ENCODE data around the gene HIVEP3. TPM values are rescaled to one million over a fixed set of nuclear protein-coding genes. Genes with fewer than 3 reads are reported as not detected.

Gene HIVEP3
- polyA plus RNA-seq, 1 of the 3 experiments (the other 2 are of a cell fraction), result 6.4 TPM

GRCh38 chr1:41519667-41520066 lies 399.1 kb downstream of the HIVEP3 start:
- Histone ChIP-seq H2AFZ (ENCODE audit: low read depth) (no peak overlapping the region), H4K20me1 (ENCODE audit: insufficient read depth) (no peaks in the 10 kb centered on the region), H3K9me3 (no peaks in the 10 kb centered on the region), H3K27me3 (ENCODE audit: insufficient read depth) (no peaks in the 10 kb centered on the region), H3F3A (replicated peaks; ENCODE audit: insufficient read depth) (no peaks in the 10 kb centered on the region), H3K4me1 (ENCODE audit: control insufficient read depth in 1 of 2, insufficient read depth in 2 of 2, low read depth in 1 of 2, low read length in 1 of 2) (peaks cover 4 to 41% of the 10 kb centered on the region in 2 experiments; a peak in 3 of 4 replicates), H3K36me3 (replicated peaks in 1 of 2; ENCODE audit: control insufficient read depth in 1 of 2, insufficient read depth in 2 of 2, low read length in 1 of 2) (no peaks in the 10 kb centered on the region), H3K27ac (ENCODE audit: low read depth in 2 of 2, low read length in 1 of 2) (no peak overlapping the region), H3K9me2 (no peaks in the 10 kb centered on the region), H3K4me3 (ENCODE audit: low read depth in 2 of 2, low read length in 1 of 2) (no peak overlapping the region), H3K4me2 (no peak overlapping the region), H3K9ac (no peak overlapping the region), H3K79me2 (ENCODE audit: insufficient read depth) (no peaks in the 10 kb centered on the region)
- TF ChIP-seq GABPA (IDR thresholded peaks at IDR 0.05; ENCODE audit: low read depth) (no peak), NRF1 (IDR thresholded peaks at IDR 0.05; ENCODE audit: low read depth, low read length) (no peak), RXRA (IDR thresholded peaks at IDR 0.05; ENCODE audit: borderline replicate concordance, low read depth) (no peak), GATA2 (CRISPR knock-in tag; IDR thresholded peaks at IDR 0.05) (no peak), JUND (IDR thresholded peaks at IDR 0.05) (no peak), TCF12 (IDR thresholded peaks at IDR 0.05) (no peak), TAF1 (IDR thresholded peaks at IDR 0.05; ENCODE audit: borderline replicate concordance, low read depth, low read length) (no peak), MEF2A (IDR thresholded peaks at IDR 0.05; ENCODE audit: borderline replicate concordance, low read depth) (no peak), TEAD4 (IDR thresholded peaks at IDR 0.05; ENCODE audit: borderline replicate concordance, insufficient read depth) (no peak), MXI1 (IDR thresholded peaks at IDR 0.05; ENCODE audit: low read depth, low read length) (no peak)
- no peak for DNase-seq
- CTCF ChIA-PET, result no interaction called here
- 93% methylated on average over 5 of the region's 5 CpGs for WGBS (ENCODE audit: low lambda C conversion rate)
- POLR2A ChIA-PET, result no interaction called here

GRCh38 chr1:41518471-41518870 lies 400.3 kb downstream of the HIVEP3 start:
- Histone ChIP-seq H3K4me2 (no peak overlapping the region), H3K9me3 (no peaks in the 10 kb centered on the region), H2AFZ (ENCODE audit: low read depth) (no peak overlapping the region), H3K4me1 (ENCODE audit: control insufficient read depth in 1 of 2, insufficient read depth in 2 of 2, low read depth in 1 of 2, low read length in 1 of 2) (peaks cover 4 to 53% of the 10 kb centered on the region in 2 experiments; a peak in 3 of 4 replicates), H3F3A (replicated peaks; ENCODE audit: insufficient read depth) (no peaks in the 10 kb centered on the region), H3K27me3 (ENCODE audit: insufficient read depth) (no peaks in the 10 kb centered on the region), H3K9ac (no peak overlapping the region), H3K9me2 (no peaks in the 10 kb centered on the region), H3K27ac (ENCODE audit: low read depth in 2 of 2, low read length in 1 of 2) (no peak overlapping the region), H3K79me2 (ENCODE audit: insufficient read depth) (no peaks in the 10 kb centered on the region), H4K20me1 (ENCODE audit: insufficient read depth) (no peaks in the 10 kb centered on the region), H3K36me3 (replicated peaks in 1 of 2; ENCODE audit: control insufficient read depth in 1 of 2, insufficient read depth in 2 of 2, low read length in 1 of 2) (no peaks in the 10 kb centered on the region), H3K4me3 (ENCODE audit: low read depth in 2 of 2, low read length in 1 of 2) (no peak overlapping the region)
- 78% methylated on average over 5 of the region's 5 CpGs for WGBS (ENCODE audit: low lambda C conversion rate)
- POLR2A ChIA-PET, result no interaction called here
- DNase-seq, result no peak
- CTCF ChIA-PET, result interaction anchor here (0.8 to 1.5 kb wide), 5 partner anchors 14 to 655 kb away, joined by 3 to 5 read pairs (median 4); no protein-coding TSS in a partner anchor
- TF ChIP-seq GATA2 (CRISPR knock-in tag; IDR thresholded peaks at IDR 0.05) (no peak), NRF1 (IDR thresholded peaks at IDR 0.05; ENCODE audit: low read depth, low read length) (no peak), CHD2 (IDR thresholded peaks at IDR 0.05; ENCODE audit: low read length, partially characterized antibody) (no peak), NFIC (IDR thresholded peaks at IDR 0.05; ENCODE audit: borderline replicate concordance) (no peak), RXRA (IDR thresholded peaks at IDR 0.05; ENCODE audit: borderline replicate concordance, low read depth) (no peak), FOSL2 (IDR thresholded peaks at IDR 0.05; ENCODE audit: borderline replicate concordance, low read depth) (no peak), MXI1 (IDR thresholded peaks at IDR 0.05; ENCODE audit: low read depth, low read length) (no peak), GABPA (IDR thresholded peaks at IDR 0.05; ENCODE audit: low read depth) (no peak), POLR2AphosphoS5 (IDR thresholded peaks at IDR 0.05; ENCODE audit: low read depth, low read length) (no peak)
- TF ChIP-seq, protein P1, sequence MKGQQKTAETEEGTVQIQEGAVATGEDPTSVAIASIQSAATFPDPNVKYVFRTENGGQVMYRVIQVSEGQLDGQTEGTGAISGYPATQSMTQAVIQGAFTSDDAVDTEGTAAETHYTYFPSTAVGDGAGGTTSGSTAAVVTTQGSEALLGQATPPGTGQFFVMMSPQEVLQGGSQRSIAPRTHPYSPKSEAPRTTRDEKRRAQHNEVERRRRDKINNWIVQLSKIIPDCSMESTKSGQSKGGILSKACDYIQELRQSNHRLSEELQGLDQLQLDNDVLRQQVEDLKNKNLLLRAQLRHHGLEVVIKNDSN (IDR thresholded peaks at IDR 0.05; ENCODE audit: borderline replicate concordance, low read depth), result no peak
